GM12873 (cell line): Measurements from ENCODE around the gene DOC2B.
A peak's percentile ranks its signal among the peaks of the same experiment; 100 is the strongest.

ENCODE experiments used
- CTCF ChIP-seq: IDR thresholded peaks from 2 replicates; pipeline ENCODE4 v1.5.1; 2012; ENCODE audit warnings: low read depth, mild to moderate bottlenecking, moderate library complexity, low read length, control low read depth; ENCODE audit not compliant: insufficient read depth; ENCODE audit errors: missing control alignments

The DOC2B gene

GRCh38 chr17:165939-166338 is 15.5 kb downstream of the DOC2B start:
- TF ChIP-seq CTCF, result no peak

- TF ChIP-seq CTCF, result peak; percentile 47
Measured at GRCh38 chr17:164303-165235, 16.9 kb downstream of the DOC2B start.

- TF ChIP-seq CTCF, result no peak
Measured at GRCh38 chr17:163514-164098, 17.8 kb downstream of the DOC2B start.

GRCh38 chr17:162689-163088 is 18.8 kb downstream of the DOC2B start:
- TF ChIP-seq CTCF, result no peak

- no peak for TF ChIP-seq CTCF
Measured at GRCh38 chr17:161481-161880, 20.0 kb downstream of the DOC2B start.

- no peak for TF ChIP-seq CTCF
Measured at GRCh38 chr17:160336-160735, 21.1 kb downstream of the DOC2B start.

- no peak for TF ChIP-seq CTCF
Measured at GRCh38 chr17:159609-160008, 21.8 kb downstream of the DOC2B start.
